ENCODE data around the gene CDX1. TPM values are rescaled to one million over a fixed set of nuclear protein-coding genes. Genes with fewer than 3 reads are reported as not detected.
A peak's percentile ranks its signal among the peaks of the same experiment; 100 is the strongest.

The CDX1 gene
- total RNA-seq, 1 donor from 2014 or later, result not detected

DNA sequence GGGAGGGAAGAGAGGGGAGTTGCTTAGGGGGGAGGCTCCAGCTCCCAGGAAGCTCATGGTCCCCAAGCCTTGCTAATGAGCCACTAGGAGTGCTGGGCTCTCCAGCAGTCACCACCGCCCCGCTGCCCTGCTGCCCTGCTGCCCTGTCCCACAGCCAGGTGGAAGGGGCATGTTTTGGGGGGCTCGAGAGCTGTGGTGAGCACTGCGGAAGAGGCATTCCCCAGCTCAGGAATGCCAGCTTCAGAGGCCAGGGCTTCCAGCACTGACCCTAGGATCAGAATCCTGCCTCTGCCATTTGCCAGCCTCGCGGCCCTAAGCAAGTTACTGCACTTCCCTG is 40.2 kb downstream of the CDX1 start:
- DNase-seq (ENCODE audit: low spot score), result no peak

DNA sequence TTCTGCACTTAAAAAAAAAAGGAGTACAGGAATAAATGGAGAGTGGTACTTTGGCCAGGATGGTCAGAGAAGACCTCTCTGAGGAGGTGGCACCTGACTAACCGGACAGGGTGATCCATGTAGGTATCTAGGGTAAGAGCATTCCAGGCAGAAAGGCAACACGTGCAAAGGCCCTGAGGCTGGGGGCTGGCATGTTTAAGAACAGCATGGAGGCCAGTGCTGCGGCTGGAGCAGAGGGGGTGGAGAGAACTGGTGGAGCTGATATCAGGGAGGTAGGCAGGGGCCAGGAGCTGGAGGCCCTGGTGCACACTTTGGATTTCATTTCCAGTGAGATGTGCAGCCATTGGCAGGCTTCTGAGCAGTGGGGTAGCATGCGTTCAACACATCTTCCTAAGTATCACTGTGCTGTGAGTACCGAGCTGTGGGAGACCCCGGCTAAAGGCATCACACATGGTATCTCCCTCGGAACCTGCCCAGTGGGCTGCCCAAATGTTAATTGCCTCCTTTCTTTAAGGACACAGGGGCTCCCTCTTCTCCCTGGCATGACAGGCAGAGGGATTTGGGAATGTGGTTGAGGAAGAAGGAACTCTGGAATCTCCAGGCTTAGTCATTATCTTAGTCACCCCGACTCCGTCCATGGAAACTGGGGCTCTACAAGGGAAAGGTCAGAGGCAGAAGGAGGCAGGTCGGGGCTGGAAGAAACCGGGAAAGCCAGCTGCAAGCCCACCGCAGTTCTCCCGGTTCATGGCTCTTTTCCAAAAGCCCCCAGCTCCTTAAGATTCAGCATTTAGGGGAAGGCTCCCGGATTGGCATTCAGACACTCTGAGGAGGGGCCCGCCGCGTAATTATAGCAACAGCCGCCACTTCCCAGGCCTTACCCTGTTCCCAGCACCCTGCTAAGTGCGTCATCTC is 41.9 kb downstream of the CDX1 start:
- no peak for DNase-seq (ENCODE audit: low spot score)

DNA sequence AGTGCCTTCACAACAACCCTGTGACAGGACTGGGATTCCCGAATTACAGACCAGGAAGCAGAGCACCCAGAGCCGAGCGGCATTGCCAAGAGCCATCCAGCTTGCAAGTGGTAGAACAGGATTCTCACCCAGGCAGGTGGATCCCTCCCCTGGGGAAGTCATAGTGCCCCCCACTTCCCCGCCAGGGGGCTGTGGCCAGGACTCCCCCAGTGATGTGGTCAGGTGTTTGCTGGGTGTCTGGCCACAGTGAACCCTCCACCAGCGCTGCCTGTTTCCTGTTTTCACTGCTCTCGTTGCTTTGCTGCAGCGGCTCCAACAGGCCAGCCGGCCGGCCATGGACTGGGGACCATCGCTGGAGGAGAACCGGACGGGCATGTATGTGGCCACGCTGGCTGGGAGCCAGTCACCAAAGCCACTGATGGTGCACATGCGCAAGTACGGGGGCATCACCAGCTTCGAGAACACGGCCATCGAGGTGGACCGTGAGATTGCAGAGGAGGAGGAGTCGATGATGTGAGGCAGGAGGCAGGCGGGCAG is 42.6 kb downstream of the CDX1 start:
- peak; percentile 76 for DNase-seq (ENCODE audit: low spot score)

DNA sequence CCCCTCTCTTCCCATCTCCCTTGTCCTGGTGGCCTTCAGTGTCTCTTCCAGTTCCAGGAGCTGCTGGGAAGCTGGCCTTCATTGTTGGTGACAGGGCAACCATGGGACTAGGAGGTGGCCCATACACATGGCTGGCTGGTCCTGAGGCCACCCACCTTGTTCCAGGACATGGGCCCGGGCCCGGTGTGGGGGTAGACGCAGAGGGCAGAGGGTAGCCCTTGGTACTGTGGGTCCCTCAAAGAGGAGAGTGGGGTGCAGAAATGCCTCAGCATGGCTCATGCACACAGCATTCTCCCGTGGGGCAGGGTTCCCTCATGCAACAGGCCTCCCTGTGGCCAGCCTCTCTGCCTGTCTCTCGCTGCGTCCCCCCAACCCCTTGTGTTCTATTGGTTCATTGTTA is 44.1 kb downstream of the CDX1 start:
- DNase-seq (ENCODE audit: low spot score), result no peak

DNA sequence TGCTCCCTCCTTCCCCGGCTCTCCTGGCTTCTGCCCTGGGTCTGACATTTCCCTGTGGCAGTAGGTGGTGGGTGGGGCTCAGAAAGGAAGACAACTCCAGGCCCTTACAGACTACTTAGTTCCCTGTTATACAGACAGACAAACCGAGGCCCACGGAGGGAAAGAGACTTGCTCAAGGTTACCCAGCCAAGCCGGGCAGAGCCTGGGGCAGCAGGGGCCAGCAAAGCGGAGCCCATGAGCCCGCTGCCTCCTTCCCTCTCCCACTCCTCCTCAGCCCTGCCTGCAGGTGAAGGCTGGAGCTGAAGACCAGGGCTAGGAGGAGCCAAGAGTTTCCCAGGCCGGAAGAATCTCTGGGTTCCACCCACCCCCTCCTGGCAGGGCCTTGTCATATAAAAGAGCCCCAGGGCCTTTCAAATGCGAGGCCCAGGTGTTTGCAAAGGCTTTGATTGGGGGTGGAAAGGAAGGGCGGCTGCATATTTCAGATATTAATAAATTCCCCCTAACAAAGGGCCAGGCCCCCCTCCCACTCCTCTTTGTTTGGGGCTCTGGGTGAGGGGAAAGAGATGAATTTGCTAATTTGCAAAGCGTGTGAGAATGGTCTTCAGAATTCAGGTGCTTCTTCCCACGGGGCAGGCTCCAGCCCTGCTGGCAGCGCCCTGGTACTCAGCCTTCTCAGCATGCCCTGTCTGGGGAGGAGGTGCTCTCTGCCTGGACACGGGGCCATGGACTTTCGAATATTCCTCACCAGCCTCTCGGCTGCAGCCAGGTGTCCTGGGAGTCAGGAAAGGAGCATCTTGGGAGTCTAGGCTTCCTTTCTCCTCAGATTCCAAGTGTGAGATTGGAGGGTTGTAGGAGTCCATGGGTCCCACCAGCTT is 44.8 kb downstream of the CDX1 start:
- DNase-seq (ENCODE audit: low spot score), result no peak

DNA sequence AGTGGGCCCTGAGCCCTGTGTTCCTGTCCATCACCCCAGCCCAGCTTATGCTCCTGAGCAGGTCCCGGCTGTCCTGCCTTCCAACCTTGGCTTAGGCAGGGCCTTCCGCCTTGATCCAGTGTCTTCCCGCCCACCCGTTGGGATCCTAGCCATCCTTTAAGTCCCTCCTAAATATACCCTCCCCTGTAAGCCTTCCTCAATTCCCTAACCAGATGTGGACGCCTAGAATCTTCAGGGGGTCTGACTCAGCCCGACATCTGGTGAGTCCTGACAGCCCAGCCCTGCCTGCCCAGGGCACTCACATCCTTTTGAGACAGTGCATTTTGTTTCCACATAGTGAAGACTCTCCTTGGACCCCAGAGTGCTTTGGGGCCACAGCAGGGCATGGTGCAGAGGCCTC is 47.0 kb downstream of the CDX1 start:
- DNase-seq (ENCODE audit: low spot score), result no peak

DNA sequence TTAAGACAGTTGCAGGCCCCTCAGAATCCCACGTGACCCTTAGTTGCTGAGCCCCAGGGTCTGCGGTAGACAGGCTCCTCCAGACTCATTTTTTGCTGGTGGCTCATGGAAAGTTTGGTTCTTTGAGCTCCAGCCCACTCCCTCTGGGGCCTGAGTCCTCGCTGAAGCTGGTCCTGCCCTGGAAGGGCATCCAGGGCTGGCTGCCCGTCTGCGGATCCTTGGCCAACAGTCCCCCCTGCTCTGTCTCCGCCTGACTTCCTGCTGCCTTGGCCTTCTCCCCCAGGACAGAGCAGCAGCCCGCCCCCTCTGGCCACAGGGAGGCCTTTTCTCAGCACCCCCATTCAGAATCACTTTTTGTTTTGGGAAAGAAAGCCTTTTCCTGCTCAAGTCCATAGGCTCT is 47.7 kb downstream of the CDX1 start:
- no peak for DNase-seq (ENCODE audit: low spot score)

DNA sequence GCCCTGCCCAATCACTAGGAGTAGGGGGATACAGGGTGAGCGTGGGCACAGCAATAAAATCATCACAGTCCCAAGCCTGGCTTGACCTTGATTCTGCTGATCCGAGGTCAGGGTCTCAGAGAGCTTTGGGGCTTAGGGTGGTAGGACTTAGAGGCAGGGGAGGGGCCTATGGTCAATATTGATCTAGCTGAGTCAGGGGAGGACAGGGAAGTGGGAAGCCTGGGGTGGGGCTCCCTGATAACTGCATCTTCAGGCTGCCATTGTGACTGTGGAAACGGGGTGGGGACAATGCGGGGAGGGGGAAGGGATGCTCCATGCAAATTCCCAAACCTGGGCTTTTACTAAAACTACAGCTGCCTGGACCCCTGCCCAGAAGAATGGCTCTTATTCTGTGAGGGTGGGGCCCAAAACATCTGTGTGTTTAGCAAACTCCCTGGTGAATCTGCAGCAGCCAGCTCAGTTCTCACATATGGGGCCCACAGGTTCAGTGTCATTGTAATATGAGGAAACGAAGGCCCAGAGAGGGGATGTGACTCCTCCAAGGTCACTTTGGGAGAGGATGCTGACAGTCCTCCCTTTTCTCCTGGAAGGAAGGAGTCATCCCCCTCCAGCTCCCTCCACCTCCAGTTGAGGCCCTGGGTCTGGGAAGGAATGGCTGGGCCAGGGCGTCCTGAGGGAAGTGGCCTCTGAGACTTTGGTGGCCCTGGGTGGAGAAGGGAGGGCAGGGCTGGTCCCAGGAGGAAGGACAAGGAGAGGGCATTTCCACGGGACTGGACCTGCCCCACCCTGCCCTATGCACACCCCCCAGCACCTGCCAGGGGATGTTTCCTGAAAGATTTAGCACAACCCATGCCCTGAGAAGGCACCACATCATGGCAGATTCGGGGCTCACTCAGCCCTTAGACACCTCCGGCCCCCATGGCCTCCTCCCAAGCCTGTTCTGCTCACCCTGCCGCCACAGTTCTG is 49.7 kb downstream of the CDX1 start:
- DNase-seq (ENCODE audit: low spot score), result no peak

DNA sequence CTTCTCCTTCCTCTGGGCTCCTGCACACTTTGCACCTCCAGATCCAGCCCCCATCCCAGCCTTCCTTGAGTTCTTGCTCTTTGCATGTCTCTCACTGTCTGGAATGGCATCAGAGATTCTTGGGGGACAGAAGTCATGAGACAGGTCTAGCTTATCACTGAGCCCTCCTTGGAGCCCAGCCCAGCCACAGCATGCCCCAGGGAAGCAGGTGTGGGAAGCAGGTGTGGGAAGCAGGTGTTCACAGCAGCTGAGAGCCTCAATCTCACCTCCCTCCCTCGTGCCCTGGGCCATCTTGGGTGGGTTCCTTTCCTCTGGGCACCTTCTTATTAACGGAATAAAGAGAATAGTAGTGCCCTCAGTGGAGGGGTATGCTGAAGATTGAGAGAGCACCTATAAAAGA is 50.5 kb downstream of the CDX1 start:
- DNase-seq (ENCODE audit: low spot score), result no peak

DNA sequence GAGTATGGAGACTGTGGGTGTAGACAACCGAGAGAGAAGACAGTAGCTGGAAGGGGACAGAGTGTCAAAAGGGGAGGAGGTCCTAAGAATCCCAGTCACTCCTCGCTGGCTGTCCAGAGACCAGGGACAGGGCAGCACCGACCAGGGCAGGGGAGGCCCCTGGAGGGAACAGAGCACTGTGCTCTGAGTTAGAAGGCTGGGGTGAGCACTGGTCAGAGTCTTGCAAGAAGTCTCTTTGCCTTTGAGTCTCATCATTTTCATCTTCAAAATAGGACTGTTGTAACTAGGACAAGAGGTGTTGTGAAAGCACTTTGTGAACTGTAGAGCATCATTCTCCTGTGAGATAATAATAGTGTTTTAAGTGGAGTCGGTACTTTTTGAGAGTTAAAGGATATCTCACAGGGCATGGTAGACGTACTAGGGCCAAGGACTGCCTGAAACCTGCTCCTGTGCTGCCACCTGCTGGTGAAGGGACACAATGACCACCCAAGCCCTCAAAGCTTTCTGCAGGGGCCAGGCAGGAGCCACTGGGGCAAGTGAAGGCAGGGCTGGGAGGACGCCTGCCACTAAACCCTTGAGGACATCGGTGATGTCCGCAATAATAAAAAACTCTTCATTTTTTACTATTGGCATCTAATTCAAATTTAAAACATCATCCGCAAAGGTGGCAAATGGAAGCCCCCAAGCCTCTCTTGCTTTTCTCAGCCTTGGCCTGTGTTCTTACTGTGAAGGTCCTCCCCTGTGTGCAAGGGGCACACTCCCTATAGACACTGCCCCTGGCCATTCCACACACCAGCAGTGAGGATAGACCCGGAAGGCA is 51.5 kb downstream of the CDX1 start:
- peak; percentile 87 for DNase-seq (ENCODE audit: low spot score)

DNA sequence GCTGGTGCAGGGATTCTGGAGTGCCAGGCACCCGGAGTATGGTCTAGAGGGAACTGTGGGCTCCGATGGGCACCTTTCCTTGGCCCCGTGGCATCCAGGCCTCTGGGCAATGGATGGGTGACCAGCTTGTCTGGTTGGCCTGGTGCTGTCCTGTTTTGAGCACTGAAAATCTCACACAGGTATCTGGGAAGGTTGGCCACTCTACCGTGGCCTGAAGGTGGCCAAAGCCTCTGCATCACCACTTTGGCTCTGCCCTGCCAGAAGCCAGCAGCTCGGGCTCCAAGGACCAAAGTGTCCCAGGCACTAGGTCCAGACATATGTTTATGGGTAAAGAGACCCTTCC is 52.1 kb downstream of the CDX1 start:
- DNase-seq (ENCODE audit: low spot score), result no peak

DNA sequence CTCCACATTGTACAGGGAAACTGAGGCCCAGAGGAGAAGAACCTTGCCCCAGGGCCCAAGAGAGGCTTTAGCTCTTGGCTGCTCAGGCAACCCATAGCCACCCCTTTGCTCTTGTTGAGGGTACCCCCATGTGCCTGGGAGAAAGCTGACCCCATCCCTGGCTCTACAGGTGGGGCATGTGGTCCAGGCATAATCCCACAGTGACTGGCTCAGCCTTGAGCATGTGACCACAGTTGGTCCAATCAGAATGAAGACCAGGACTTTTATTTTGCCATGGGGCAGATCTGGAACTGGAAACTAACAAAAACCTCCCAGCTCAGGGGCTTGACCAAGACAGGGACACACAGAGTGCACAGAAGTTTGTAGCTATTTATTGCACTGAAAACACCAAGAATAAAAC is 52.6 kb downstream of the CDX1 start:
- DNase-seq (ENCODE audit: low spot score), result no peak

DNA sequence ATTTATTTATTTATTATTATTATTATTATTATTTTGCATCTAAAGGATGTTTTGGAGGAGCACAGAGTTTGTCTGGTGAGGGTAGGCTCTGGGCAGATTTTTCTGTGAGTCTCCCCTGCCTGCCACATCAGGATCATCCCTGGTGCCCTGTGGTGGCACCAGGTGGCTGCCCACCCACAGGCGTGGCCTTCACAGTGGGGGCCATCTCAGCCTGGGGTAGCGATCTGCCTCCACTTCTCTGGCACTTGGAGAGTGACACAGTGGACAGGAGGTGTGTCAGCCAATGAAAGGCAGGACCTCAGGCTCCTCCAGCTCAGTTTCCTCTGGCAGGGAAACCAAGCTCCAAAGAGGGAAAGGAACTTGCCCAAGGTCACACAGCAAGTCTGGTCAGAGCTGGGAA is 53.3 kb downstream of the CDX1 start:
- DNase-seq (ENCODE audit: low spot score), result no peak

DNA sequence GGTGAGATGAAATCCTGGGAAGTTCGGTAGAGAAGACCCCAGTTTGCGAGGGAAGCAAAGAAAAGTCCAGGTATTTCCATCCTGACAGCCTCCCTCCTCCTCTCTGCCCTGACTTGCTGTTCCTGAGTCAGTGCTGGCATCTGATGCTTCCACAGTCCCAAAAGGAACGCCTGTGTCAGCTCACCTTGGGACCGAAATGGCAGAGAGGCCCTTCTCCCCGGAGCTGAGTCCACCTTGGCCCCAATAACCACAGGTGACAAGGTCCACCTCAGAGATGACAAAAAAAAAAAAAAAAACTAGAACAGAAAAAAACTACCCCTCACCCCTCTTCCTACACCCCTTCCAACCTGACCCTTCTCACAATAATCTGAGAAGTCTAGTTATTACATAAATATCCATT is 54.9 kb downstream of the CDX1 start:
- DNase-seq (ENCODE audit: low spot score), result no peak

DNA sequence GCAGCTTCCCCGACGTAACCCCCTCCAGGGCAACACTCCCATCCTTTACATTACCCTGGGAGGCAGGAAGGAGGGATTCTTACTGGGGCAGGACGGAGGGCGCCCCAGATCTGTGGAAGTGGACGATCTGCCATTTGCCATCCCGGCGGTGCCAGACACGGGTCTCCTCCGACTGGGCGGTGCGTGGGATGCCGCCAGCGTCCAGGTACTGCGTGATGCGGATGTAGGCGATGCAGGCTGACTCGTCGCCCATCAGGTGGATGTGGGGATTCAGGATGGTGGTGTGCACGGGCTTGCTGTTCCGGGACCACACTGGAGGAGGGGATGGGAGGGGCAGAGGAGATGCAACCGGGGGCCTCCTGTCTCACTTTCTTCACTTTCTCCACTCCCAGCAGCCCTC is 56.3 kb downstream of the CDX1 start:
- DNase-seq (ENCODE audit: low spot score), result no peak

DNA sequence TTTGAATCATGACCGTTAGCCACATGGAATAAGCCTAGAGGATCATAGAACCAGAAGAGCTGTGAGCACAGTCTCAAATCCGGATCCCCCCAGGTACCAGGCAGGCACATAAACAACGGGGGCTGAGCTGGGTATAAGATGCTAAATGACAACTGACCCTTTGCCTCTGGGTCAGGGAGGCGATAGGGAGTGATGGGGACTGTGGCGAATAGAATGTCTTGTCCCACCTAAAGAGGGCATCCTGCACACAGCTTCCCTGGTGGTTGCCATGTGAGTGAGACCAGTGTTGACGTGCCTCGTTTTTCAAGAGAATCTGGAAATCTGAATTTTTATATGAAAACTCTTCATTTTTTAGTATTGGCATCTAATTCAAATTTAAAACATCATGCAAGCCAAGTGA is 56.9 kb downstream of the CDX1 start:
- DNase-seq (ENCODE audit: low spot score), result no peak

DNA sequence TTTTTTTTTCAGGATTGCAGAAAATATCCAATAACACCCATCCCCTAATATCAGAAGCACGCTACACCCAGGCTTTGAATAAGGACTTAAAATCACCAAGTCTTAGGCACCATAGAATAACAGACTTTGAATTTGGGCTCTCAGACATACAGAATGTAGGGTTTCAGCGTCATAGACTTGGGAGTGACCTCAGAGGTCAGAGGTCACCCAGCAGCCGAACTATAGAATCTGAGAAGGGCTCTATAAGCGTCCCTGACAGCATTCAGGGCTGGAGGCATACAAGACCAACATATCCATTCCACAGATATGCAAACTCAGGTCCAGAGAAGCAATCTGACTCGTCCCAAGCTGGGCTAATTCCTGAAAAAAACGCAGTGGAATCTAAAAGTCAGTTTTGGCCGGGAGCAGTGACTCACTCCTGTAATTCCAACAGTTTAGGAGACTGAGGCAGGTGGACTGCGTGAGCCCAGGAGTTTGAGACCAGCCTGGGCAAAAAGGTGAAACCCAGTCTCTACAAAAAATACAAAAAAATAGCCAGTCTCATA is 58.0 kb downstream of the CDX1 start:
- no peak for DNase-seq (ENCODE audit: low spot score)

DNA sequence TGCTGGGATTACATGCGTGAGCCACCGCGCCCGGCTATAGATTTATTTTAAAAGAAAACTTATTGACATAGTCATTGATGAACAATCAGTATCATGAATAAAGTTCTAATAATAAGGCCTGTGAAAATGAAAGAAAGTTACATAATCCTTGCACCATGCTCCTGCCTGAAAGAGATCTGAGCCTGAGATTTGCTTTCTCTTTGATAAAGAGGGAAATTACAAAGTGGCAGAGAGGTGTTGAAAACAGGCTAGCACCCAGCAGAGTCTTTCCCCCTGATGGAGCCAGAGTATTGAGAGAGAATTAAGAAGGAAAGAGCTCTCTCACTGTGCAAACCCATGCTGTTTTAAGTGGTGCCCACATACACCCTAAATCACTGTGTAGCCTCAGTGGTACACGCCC is 60.5 kb downstream of the CDX1 start:
- no peak for DNase-seq (ENCODE audit: low spot score)

DNA sequence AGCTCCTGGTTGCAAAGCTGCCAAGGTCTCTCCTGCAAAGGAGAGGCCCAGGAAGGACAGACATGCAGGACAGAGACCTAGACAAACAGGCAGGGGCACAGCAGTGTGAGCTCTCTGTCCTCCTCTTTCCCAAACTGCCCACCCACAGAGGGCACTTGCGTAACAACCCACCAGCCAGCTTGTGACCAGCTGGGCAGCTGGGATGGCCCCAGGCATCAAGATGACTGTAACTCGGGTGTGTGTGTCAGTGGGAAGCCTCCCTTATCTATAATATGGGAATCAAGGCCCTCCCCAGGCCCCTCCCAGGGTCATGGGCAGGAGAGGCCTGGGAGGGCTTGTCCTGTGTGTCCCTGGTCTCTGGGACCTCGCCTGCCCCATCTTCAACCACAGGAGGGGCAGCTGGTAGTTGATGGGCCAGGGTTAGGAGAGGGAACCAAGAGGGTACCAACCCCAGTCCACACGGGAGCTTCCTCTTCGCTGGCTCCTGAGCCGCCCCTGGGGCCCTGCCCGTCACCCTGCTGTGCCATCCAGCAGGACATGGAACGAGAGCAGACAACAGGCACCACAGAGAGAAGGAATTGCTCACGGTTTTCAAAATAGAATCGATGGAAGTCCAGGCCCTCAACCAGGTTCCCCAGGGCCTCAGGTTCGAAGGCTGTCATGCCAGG is 61.2 kb downstream of the CDX1 start:
- DNase-seq (ENCODE audit: low spot score), result no peak

DNA sequence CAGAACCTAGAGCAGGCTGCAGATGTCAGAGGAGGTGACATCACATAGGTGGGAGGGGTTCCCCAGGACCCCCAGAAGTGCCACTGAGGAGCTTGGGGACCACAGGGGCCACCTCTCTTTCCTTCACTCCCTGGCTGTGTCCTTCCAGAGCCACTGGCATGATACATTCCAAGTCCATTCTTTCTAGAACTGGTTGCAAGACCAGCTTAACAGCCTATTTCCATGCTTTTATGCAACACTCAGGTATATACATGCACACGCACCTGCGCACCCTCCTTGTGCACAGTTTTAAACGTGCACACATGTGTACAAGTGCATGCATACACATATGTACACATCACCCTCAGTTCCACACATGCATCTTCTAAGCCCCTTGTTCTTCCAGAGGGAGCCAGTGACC is 63.0 kb downstream of the CDX1 start:
- no peak for DNase-seq (ENCODE audit: low spot score)

Measured in ureter (tissue), 1 donor.